ENCODE data around the gene PCTP.

PCTP gene

DNA sequence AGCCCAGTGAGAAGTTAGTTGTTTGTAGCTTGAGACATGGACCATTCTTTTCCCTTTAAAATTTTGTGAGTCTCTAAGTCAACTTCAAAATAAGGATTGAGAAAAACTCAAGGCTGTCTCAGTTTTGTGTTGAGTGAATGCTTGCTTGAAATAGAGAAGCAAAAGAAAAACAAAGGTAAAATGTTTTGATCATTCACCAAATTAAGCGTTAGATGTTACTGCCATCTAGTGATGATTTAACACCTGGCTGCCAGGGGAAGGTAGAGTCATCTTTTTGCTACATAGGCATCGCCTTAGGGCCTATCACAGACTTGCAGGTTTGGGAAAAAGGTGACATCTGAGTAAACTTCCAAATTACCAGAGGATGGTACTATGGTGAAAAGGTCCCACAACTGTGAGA is 74.4 kb downstream of the PCTP start:
- no peak for DNase-seq (ENCODE audit: low read depth)
- in situ Hi-C loops (cut with HindIII; ENCODE audit: low sequenced_read_pairs) = no loop called here
- H3K4me3 ChIP-seq (ENCODE audit: low read depth, low read length) = no peak overlapping the region
- peak; percentile 28 for TF ChIP-seq CTCF (IDR thresholded peaks at IDR 0.05; ENCODE audit: low read depth, low read length, missing control alignments)

Data from astrocyte of the cerebellum (primary cell).